Activated T-cell treated with anti-CD3 and anti-CD28 coated beads, Interleukin-2, amount 50 U/mL, for 24 hours (primary cell): ENCODE measurements around the gene TOB2.

Source experiments
- DNase-seq: peaks from one replicate; pipeline ENCODE4 v3.0.0-alpha.2; 2020
- H3K27ac Mint-ChIP-seq: 2 replicates; pipeline ENCODE4 v1.8.0; 2020; ENCODE audit warnings: mild to moderate bottlenecking, mixed read lengths
- H3K27me3 Mint-ChIP-seq: 2 replicates; pipeline ENCODE4 v1.8.0; 2020; ENCODE audit warnings: mixed read lengths
- H3K36me3 Mint-ChIP-seq: 2 replicates; pipeline ENCODE4 v1.8.0; 2020; ENCODE audit warnings: low read depth, mixed read lengths
- H3K4me1 Mint-ChIP-seq: 2 replicates; pipeline ENCODE4 v1.8.0; 2020; ENCODE audit warnings: low read depth, mixed read lengths
- H3K4me3 Mint-ChIP-seq: 2 replicates; pipeline ENCODE4 v1.8.0; 2020; ENCODE audit warnings: mild to moderate bottlenecking, moderate library complexity, mixed read lengths
- H3K9me3 Mint-ChIP-seq: 2 replicates; pipeline ENCODE4 v1.8.0; 2020; ENCODE audit warnings: mixed read lengths

The TOB2 gene

DNA sequence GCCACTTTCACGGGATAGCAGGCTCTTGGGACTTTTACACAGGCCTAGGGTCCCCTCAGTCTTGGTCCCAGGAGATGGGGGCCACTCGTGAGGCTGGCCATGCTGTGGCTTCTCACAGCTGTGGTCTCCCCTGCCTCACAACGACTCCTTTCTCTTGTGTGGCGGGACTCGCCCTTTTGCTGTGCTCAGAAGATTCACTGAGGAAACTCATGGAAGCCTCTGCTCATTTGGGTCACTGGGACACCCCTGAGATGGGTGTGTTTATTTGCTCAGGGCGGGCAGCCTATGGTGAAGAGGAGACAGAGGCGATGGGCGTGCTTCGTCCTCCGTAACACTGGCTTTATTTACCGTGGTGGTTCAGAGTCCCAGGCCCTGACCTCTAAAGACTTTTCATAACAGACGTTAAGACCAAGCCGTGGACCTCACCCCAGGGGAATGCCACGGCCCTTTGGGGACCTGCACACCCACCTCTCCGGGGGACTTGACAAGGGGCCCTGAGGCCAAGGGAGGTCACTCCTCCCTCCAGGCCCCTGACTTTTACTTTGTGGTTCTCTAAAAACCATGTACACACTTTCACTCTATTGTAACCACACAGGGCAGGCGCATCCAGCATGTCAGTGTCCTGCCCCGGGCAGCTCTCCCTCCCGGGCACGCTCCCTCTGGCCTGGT lies 49.3 kb downstream of the TOB2 start:
- H3K36me3 Mint-ChIP-seq: peaks cover 37% of the 10 kb centered on the region
- H3K27ac Mint-ChIP-seq: no peak overlapping the region
- H3K27me3 Mint-ChIP-seq: no peaks in the 10 kb centered on the region
- no peaks in the 10 kb centered on the region for H3K4me1 Mint-ChIP-seq
- H3K4me3 Mint-ChIP-seq: no peak overlapping the region
- DNase-seq: no peak
- H3K9me3 Mint-ChIP-seq: no peaks in the 10 kb centered on the region

DNA sequence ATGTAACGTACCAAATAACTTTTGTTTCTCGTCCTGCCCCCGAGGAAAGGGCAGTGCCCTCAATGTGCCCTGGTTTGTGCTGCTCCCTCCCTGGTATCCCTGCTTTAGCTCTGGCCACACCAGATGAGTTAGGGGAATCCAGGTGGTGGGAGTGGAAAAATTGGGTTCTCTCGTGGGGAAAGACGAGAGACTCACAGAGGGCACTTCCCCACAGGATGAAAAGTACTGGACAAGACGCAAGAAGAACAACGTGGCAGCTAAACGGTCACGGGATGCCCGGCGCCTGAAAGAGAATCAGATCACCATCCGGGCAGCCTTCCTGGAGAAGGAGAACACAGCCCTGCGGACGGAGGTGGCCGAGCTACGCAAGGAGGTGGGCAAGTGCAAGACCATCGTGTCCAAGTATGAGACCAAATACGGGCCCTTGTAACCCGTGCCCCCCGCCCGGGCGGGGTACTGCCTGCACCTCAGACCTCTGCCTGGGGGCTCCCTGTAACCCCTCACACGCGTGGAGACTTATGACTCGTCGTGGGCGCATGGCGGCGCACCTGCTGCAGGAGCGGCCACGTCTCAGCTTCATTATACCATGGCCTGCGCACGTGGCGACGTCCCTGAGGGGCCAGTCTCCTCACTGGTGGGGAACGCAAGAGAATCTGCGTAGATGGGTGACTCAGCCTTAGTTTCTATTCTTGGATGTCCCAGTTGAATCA lies 50.9 kb downstream of the TOB2 start:
- no peak for DNase-seq
- no peak overlapping the region for H3K27ac Mint-ChIP-seq
- no peaks in the 10 kb centered on the region for H3K9me3 Mint-ChIP-seq
- no peak overlapping the region for H3K4me3 Mint-ChIP-seq
- H3K27me3 Mint-ChIP-seq: no peaks in the 10 kb centered on the region
- H3K36me3 Mint-ChIP-seq: peaks cover 43% of the 10 kb centered on the region
- H3K4me1 Mint-ChIP-seq: no peaks in the 10 kb centered on the region

GRCh38 chr22:41394012-41394356 lies 52.6 kb downstream of the TOB2 start:
- H3K27me3 Mint-ChIP-seq: no peaks in the 10 kb centered on the region
- H3K27ac Mint-ChIP-seq: no peak overlapping the region
- no peak for DNase-seq
- no peaks in the 10 kb centered on the region for H3K9me3 Mint-ChIP-seq
- peaks cover 48% of the 10 kb centered on the region for H3K36me3 Mint-ChIP-seq
- no peaks in the 10 kb centered on the region for H3K4me1 Mint-ChIP-seq
- H3K4me3 Mint-ChIP-seq: no peak overlapping the region

DNA sequence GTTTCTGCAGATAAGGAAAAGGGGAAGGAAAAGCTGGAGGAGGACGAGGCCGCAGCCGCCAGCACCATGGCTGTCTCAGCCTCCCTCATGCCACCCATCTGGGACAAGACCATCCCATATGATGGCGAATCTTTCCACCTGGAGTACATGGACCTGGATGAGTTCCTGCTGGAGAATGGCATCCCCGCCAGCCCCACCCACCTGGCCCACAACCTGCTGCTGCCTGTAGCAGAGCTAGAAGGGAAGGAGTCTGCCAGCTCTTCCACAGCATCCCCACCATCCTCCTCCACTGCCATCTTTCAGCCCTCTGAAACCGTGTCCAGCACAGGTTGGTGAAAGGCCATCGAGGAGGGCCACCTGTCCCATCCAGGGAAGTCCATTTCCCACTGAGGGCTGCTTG lies 59.3 kb downstream of the TOB2 start:
- H3K27ac Mint-ChIP-seq: no peak overlapping the region
- H3K36me3 Mint-ChIP-seq: peaks cover 17% of the 10 kb centered on the region
- no peak for DNase-seq
- peaks cover 11% of the 10 kb centered on the region for H3K4me1 Mint-ChIP-seq
- no peaks in the 10 kb centered on the region for H3K27me3 Mint-ChIP-seq
- H3K9me3 Mint-ChIP-seq: no peaks in the 10 kb centered on the region
- H3K4me3 Mint-ChIP-seq: no peak overlapping the region

DNA sequence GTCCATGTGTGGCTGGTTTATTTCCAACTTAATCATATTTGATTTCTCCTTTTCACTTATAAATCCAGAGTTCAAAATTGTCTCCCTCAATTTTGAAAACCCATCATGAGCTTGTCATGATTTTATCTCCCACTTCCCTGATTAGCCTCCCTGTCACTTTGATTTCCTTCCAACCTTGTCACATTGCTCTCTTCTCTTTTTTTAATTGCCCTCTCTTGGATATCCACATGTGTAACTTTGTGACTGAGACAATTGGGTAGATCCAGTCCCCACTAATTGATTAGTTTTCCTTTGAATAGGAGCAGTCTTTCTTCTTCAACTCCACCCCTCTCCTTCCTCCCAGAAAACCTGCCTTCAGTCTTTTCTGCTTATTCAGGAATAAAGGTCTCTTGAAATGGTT lies 62.5 kb downstream of the TOB2 start:
- DNase-seq: no peak
- Mint-ChIP-seq H3K4me1 (peaks cover 20% of the 10 kb centered on the region), H3K27me3 (no peaks in the 10 kb centered on the region), H3K36me3 (peaks cover 6% of the 10 kb centered on the region), H3K4me3 (no peak overlapping the region), H3K9me3 (no peaks in the 10 kb centered on the region), H3K27ac (no peak overlapping the region)
